GM12865 (cell line): ENCODE data around the gene RNASE8.

Experiments
- DNase-seq: peaks from one replicate; pipeline ENCODE4 v3.0.0; 2010; ENCODE audit warnings: low read depth
- H3K4me3 ChIP-seq: 2 replicates; pipeline ENCODE4 v1.5.1; 2011; ENCODE audit warnings: mild to moderate bottlenecking, low read depth, low read length, control low read depth
- TF ChIP-seq, protein P1 (sequence below): IDR thresholded peaks from 2 replicates; pipeline ENCODE4 v1.5.1; 2011; ENCODE audit warnings: low read length, control low read depth, low read depth, inconsistent platforms; ENCODE audit not compliant: insufficient read depth; ENCODE audit errors: missing control alignments

The RNASE8 gene

DNA sequence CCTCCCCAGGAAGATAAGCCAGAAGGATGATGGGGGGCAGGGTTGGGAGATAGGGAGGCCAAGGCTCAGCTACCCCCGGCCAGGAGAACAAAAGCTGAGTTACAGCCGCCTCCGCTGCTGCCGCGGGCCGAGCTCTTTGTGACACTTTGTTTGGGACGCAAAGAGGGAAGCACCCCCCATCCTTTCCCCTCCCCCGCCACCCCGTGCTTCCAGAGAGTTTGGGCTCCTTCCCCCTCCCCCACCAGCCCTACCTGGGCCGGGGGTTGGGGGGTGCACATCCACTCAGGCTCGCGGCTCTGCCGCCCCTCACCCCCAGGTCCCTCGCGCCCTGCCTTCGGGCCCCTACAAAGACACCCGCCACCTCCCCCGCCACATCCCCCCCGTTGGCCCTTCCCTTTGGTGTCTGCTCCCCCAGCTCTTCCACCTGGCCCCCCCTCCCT lies 40.0 kb downstream of the RNASE8 start:
- peak overlapping the region; percentile 11; the same call in 1 of the 2 replicates for H3K4me3 ChIP-seq
- DNase-seq = no peak
- TF ChIP-seq, protein P1, sequence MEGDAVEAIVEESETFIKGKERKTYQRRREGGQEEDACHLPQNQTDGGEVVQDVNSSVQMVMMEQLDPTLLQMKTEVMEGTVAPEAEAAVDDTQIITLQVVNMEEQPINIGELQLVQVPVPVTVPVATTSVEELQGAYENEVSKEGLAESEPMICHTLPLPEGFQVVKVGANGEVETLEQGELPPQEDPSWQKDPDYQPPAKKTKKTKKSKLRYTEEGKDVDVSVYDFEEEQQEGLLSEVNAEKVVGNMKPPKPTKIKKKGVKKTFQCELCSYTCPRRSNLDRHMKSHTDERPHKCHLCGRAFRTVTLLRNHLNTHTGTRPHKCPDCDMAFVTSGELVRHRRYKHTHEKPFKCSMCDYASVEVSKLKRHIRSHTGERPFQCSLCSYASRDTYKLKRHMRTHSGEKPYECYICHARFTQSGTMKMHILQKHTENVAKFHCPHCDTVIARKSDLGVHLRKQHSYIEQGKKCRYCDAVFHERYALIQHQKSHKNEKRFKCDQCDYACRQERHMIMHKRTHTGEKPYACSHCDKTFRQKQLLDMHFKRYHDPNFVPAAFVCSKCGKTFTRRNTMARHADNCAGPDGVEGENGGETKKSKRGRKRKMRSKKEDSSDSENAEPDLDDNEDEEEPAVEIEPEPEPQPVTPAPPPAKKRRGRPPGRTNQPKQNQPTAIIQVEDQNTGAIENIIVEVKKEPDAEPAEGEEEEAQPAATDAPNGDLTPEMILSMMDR = no peak

GRCh38 chr14:21098076-21098891 lies 40.7 kb downstream of the RNASE8 start, which contains the start of gene ZNF219:
TSS of gene ZNF219 (minus strand) at chr14:21098655. CDS start at chr14:21093591, 5,064 bp downstream.
- peak within 1 kb of the TSS; percentile 51 for H3K4me3 ChIP-seq
- no peak for DNase-seq
- TF ChIP-seq, protein P1 = no peak

DNA sequence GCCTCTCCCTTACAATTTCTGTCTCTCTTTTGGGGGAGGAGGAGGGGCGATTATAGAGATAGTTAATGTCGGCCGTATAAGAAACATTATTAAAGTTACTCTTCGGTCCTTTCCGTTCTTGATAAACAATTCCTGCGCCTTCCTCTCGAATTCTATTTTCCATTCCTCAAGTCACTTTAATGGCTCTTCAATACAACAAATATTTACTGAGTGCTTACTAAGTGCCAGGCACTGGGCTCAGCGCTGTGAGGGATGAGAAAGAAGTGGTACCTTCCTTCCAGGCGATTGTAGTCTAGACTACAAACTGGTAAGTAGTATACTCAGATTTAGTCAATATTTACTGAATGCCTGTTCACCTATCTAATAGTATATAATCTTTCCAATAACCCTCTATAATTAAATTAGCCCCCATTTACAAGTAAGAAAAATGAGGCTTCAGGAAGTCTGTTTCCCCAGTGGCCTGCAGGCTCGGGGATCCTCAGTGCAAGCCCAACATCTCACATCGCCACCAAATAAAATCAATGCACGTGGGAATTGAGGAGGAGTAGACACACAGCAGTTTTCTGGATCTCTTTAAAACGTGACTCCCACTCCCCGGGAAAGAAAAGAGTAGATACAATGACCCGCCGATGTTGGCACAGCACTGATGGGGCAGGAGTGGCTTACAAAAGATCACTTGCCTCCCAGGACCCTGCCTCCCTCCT lies 41.4 kb downstream of the RNASE8 start:
- no peak for DNase-seq
- H3K4me3 ChIP-seq = peak overlapping the region; percentile 51

GRCh38 chr14:21099596-21099985 lies 42.0 kb downstream of the RNASE8 start:
- H3K4me3 ChIP-seq = no peak overlapping the region
- TF ChIP-seq, protein P1 = no peak
- DNase-seq = no peak

More for the DNA sequence above, 41.4 kb downstream of the RNASE8 start:
- TF ChIP-seq, protein P1 = no peak

DNA sequence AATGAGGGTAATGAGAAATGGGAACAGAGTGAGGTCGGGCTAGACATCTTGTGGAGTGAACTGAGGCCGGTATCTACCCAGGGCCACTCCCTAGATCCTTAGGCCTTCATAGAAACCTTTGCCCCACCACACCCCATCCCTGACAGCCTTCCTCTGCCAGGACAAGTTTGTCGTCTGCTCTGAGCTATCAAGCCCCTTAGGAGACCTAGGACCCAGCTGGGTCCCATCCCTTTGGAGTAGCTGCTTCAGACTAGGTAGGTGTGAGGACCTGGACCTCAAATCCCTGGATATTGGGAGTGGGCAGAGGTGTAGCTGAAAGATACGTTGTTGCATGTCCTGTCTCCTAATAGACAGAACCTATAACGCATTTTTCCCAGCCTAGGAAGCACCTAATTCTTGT lies 43.3 kb downstream of the RNASE8 start, which contains the start of gene TMEM253:
Gene TMEM253, plus strand, starts transcription at position 136 of the 400 bp plus-strand sequence. CDS start 278 bp downstream, outside the sequence.
- TF ChIP-seq, protein P1 = no peak
- no peak for DNase-seq
- H3K4me3 ChIP-seq = no peak within 1 kb of the TSS

GRCh38 chr14:21101802-21102413 lies 44.3 kb downstream of the RNASE8 start:
- H3K4me3 ChIP-seq = no peak overlapping the region
- TF ChIP-seq, protein P1 = no peak
- no peak for DNase-seq
